Pulmonary artery endothelial cell (primary cell): Measurements from ENCODE around the gene UGT2B17. TPM values are rescaled to one million over a fixed set of nuclear protein-coding genes. Genes with fewer than 3 reads are reported as not detected.
"Not testable (repeated sequence)": the region's sequence is repeated elsewhere in the genome, so short reads cannot be mapped to it uniquely, and the experiment has no call there.

ENCODE experiments used
- DNase-seq: peaks from one replicate; pipeline ENCODE4 v3.0.0-alpha.2; 2011; ENCODE audit warnings: low read depth, low spot score
- total RNA-seq: library from RNA; depleted of rRNA; stranded (reverse); fragments of >200 nt; gene quantifications from 2 replicates; pipeline ENCODE4 v1.2.3, GENCODE V29; 2014

Gene UGT2B17
- not detected in 2 replicates for total RNA-seq

- no peak for DNase-seq
Measured at GRCh38 chr4:68576272-68577125, at the start of gene UGT2B17. UGT2B17 (minus strand) TSS chr4:68576322; CDS start chr4:68568484, 7,838 bp downstream.

- DNase-seq = not testable (repeated sequence)
Measured at GRCh38 chr4:68622731-68623130, 46.6 kb upstream of the UGT2B17 start.

- DNase-seq = no peak
Measured at GRCh38 chr4:68617003-68617698, 41.0 kb upstream of the UGT2B17 start.

GRCh38 chr4:68615699-68616422 lies 39.7 kb upstream of the UGT2B17 start:
- DNase-seq = no peak

GRCh38 chr4:68613752-68614151 lies 37.6 kb upstream of the UGT2B17 start:
- DNase-seq = no peak

- DNase-seq = no peak
Measured at GRCh38 chr4:68606240-68606639, 30.1 kb upstream of the UGT2B17 start.

- no peak for DNase-seq
Measured at GRCh38 chr4:68599150-68599549, 23.0 kb upstream of the UGT2B17 start.

GRCh38 chr4:68597482-68597881 lies 21.4 kb upstream of the UGT2B17 start:
- DNase-seq = no peak

GRCh38 chr4:68594678-68595077 lies 18.6 kb upstream of the UGT2B17 start:
- DNase-seq = no peak

- no peak for DNase-seq
Measured at GRCh38 chr4:68593112-68593511, 17.0 kb upstream of the UGT2B17 start.

GRCh38 chr4:68592673-68593072 lies 16.6 kb upstream of the UGT2B17 start:
- no peak for DNase-seq

- no peak for DNase-seq
Measured at GRCh38 chr4:68591204-68591603, 15.1 kb upstream of the UGT2B17 start.

- no peak for DNase-seq
Measured at GRCh38 chr4:68589790-68590189, 13.7 kb upstream of the UGT2B17 start.

- DNase-seq = no peak
Measured at GRCh38 chr4:68582339-68582717, 6.2 kb upstream of the UGT2B17 start.

GRCh38 chr4:68581383-68582338 lies 5.5 kb upstream of the UGT2B17 start:
- DNase-seq = no peak

- no peak for DNase-seq
Measured at GRCh38 chr4:68577590-68577989, 1.5 kb upstream of the UGT2B17 start.

GRCh38 chr4:68575636-68576035 lies 486 bp downstream of the UGT2B17 start:
- not testable (repeated sequence) for DNase-seq

GRCh38 chr4:68575081-68575480 lies 1.0 kb downstream of the UGT2B17 start:
- DNase-seq = no peak

- DNase-seq = no peak
Measured at GRCh38 chr4:68572653-68573170, 3.4 kb downstream of the UGT2B17 start.

GRCh38 chr4:68570122-68570507 lies 6.0 kb downstream of the UGT2B17 start:
- DNase-seq = no peak
